Astrocyte (in vitro differentiated cells and primary cell): ENCODE data around the gene LRRC36. TPM values are rescaled to one million over a fixed set of nuclear protein-coding genes. Genes with fewer than 3 reads are reported as not detected.

Source experiments
- DNase-seq: peaks from one replicate; pipeline ENCODE4 v3.0.0-alpha.2; 2010; ENCODE audit warnings: low read depth
- FAIRE-seq: peaks from 2 replicates; lab custom pipeline; 2011; peaks lifted over from hg19 to GRCh38; lab: Jason Lieb, UNC
- H2AFZ ChIP-seq: 2 replicates; pipeline ENCODE4 v1.6.0; 2012; ENCODE audit warnings: low read depth, low read length, inconsistent platforms
- H3K27ac ChIP-seq: 2 replicates; pipeline ENCODE4 v1.5.1; 2011; ENCODE audit warnings: low read depth, low read length, inconsistent platforms
- H3K27me3 ChIP-seq: 2 replicates; pipeline ENCODE4 v1.6.0; 2011; ENCODE audit warnings: low read length, inconsistent platforms; ENCODE audit not compliant: insufficient read depth
- H3K36me3 ChIP-seq: 2 replicates; pipeline ENCODE4 v1.5.1; 2011; ENCODE audit warnings: low read length, inconsistent platforms; ENCODE audit not compliant: insufficient read depth
- H3K4me1 ChIP-seq: 2 replicates; pipeline ENCODE4 v1.5.1; 2011; ENCODE audit warnings: low read length, inconsistent platforms; ENCODE audit not compliant: insufficient read depth
- H3K4me2 ChIP-seq: 2 replicates; pipeline ENCODE4 v1.6.0; 2012; ENCODE audit warnings: low read length, inconsistent platforms
- H3K4me3 ChIP-seq: 2 replicates; pipeline ENCODE4 v1.5.1; 2011; ENCODE audit warnings: low read depth, mild to moderate bottlenecking, low read length, inconsistent platforms; ENCODE audit not compliant: insufficient read depth
- H3K79me2 ChIP-seq: 2 replicates; pipeline ENCODE4 v1.6.0; 2012; ENCODE audit warnings: mild to moderate bottlenecking, low read length, inconsistent platforms; ENCODE audit not compliant: insufficient read depth
- H3K9ac ChIP-seq: 2 replicates; pipeline ENCODE4 v1.6.0; 2012; ENCODE audit warnings: mild to moderate bottlenecking, low read length, inconsistent platforms
- H3K9me3 ChIP-seq: 2 replicates; pipeline ENCODE4 v1.5.1; 2012; ENCODE audit warnings: low read depth, mild to moderate bottlenecking, low read length, inconsistent platforms; ENCODE audit not compliant: insufficient read depth
- H4K20me1 ChIP-seq: 2 replicates; pipeline ENCODE4 v1.6.0; 2012; ENCODE audit warnings: low read length, inconsistent platforms; ENCODE audit not compliant: insufficient read depth
- H3K27ac Mint-ChIP-seq: one replicate; pipeline ENCODE4 v1.8.0; 2021; ENCODE audit warnings: mild to moderate bottlenecking, mixed read lengths; ENCODE audit not compliant: unreplicated experiment
- H3K27me3 Mint-ChIP-seq: one replicate; pipeline ENCODE4 v1.8.0; 2021; ENCODE audit warnings: low read depth, mixed read lengths; ENCODE audit not compliant: unreplicated experiment
- H3K36me3 Mint-ChIP-seq: one replicate; pipeline ENCODE4 v1.8.0; 2021; ENCODE audit warnings: low read depth, mixed read lengths; ENCODE audit not compliant: unreplicated experiment
- H3K4me1 Mint-ChIP-seq: one replicate; pipeline ENCODE4 v1.8.0; 2021; ENCODE audit warnings: low read depth, mixed read lengths; ENCODE audit not compliant: unreplicated experiment
- H3K4me3 Mint-ChIP-seq: one replicate; pipeline ENCODE4 v1.8.0; 2021; ENCODE audit warnings: mild to moderate bottlenecking, moderate library complexity, mixed read lengths; ENCODE audit not compliant: unreplicated experiment
- H3K9me3 Mint-ChIP-seq: one replicate; pipeline ENCODE4 v1.8.0; 2021; ENCODE audit warnings: mild to moderate bottlenecking, mixed read lengths; ENCODE audit not compliant: unreplicated experiment
- CTCF ChIP-seq: IDR thresholded peaks from 2 replicates; pipeline ENCODE4 v1.5.1; 2011; ENCODE audit warnings: low read depth, mild to moderate bottlenecking, inconsistent platforms, low read length, moderate library complexity; ENCODE audit not compliant: insufficient read depth
- EZH2 ChIP-seq: IDR thresholded peaks from 2 replicates; pipeline ENCODE4 v1.6.1; 2012; ENCODE audit warnings: mild to moderate bottlenecking, low read length, inconsistent platforms; ENCODE audit not compliant: insufficient read depth
- total RNA-seq: library from RNA; stranded (reverse); gene quantifications from 2 replicates; pipeline ENCODE4 v1.2.1, GENCODE V29; 2021

The LRRC36 gene
- total RNA-seq, 1 donor from 2014 or later: not detected

DNA sequence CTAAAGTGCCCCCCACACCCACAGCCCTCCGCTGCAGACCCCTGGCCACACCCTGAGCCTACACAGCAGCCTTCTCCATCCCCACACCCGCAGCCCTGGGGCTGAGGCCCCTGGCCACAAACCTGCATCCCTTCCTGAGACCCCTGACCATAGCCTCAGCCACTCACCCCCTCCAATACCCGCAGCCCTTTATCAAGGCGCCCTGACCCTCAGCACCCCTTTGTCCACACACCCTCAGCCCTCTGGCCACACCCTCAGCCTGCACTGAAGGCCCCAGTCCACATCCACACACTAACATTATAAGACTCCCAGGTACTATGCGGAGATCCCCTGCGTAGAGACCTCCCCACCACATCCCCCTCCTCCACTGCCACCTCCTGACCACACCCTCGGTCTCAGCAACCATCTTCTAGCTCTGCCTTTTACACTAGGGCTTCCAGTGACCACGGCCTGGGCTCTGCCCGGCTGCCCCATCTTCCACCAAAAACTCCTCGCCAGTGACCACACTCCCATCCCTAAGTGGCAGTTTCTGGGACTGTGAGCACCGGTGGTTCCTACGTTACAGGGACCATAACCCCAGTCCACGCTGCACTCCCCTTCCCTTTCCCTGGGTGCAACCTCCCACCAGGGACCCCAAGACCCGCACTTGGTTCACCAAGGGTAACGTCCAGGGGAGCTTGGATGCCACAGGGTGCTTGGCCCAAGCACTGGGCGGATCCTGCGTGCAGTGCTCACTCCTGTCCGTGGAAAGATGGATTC, 65.9 kb downstream of the LRRC36 start:
- no peak for FAIRE-seq
- Histone ChIP-seq H3K27me3 (peaks cover 3% of the 10 kb centered on the region), H3K4me2 (peak overlapping the region; percentile 82), H3K36me3 (no peaks in the 10 kb centered on the region), H3K4me3 (peak overlapping the region; percentile 41), H2AFZ (peak overlapping the region; percentile 49), H3K9me3 (no peaks in the 10 kb centered on the region), H3K79me2 (no peaks in the 10 kb centered on the region), H3K4me1 (peaks cover 23% of the 10 kb centered on the region), H3K9ac (peak overlapping the region; percentile 67), H3K27ac (no peak overlapping the region), H4K20me1 (no peaks in the 10 kb centered on the region)
- Mint-ChIP-seq H3K36me3 (peaks cover 2% of the 10 kb centered on the region), H3K27ac (no peak overlapping the region), H3K9me3 (peaks cover 2% of the 10 kb centered on the region), H3K4me3 (peak overlapping the region; percentile 34), H3K4me1 (no peaks in the 10 kb centered on the region), H3K27me3 (peaks cover 59% of the 10 kb centered on the region)
- TF ChIP-seq EZH2 (no peak), CTCF (no peak)
- no peak for DNase-seq

DNA sequence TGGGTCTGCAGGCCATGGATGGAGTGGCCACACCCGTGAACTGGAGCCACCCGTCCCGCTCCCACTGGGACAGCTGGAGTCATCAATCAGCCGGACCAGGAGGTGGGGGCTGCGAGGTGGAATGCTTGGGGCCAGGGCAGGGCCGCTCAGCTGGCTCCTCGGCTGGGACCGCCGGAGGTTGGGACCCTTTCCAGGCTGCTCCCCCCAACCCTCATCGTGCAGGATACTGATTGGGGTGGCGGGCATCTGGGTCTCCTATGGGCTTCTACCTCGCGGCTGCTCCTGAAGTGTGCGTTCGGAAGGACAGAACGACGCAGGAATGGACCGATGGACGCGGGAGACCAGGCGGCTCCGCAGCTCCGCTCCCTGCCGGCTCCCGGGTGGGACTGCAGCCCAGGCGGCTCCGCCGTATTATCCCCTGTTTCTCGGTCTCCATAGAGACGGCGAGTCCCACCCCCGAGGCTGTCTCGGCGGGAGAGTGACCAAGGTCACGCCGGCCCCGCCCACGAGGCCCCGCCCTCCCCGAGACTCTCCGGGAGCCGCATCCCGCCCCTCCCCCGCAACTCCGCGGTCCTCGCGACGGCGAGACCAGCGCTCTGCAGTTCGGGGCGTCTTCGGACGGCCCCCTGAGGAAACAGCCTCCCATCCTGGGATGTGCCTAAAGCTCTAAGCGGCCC, 66.6 kb downstream of the LRRC36 start, which contains the start of gene TPPP3:
TPPP3 (minus strand) TSS at position 388 of the 677 bp plus-strand sequence. CDS start 2,387 bp downstream, outside the sequence.
- Mint-ChIP-seq H3K36me3 (peaks cover 2% of the 10 kb centered on the region), H3K27me3 (peaks cover 52% of the 10 kb centered on the region), H3K27ac (no peak within 1 kb of the TSS), H3K4me1 (no peaks in the 10 kb centered on the region), H3K9me3 (peaks cover 2% of the 10 kb centered on the region), H3K4me3 (peak within 1 kb of the TSS; percentile 34)
- Histone ChIP-seq H3K9me3 (no peaks in the 10 kb centered on the region), H3K4me3 (peak within 1 kb of the TSS; percentile 41), H3K4me2 (peak within 1 kb of the TSS; percentile 82), H3K9ac (peak within 1 kb of the TSS; percentile 75), H2AFZ (peak within 1 kb of the TSS; percentile 49), H3K27me3 (peaks cover 3% of the 10 kb centered on the region), H4K20me1 (no peaks in the 10 kb centered on the region), H3K36me3 (no peaks in the 10 kb centered on the region), H3K79me2 (no peaks in the 10 kb centered on the region), H3K27ac (no peak within 1 kb of the TSS), H3K4me1 (peaks cover 23% of the 10 kb centered on the region)
- FAIRE-seq: no peak
- peak; percentile 49 for DNase-seq
- TF ChIP-seq CTCF (peak; percentile 28), EZH2 (no peak)
